ENCODE measurements around the gene SLC22A23.

DNA sequence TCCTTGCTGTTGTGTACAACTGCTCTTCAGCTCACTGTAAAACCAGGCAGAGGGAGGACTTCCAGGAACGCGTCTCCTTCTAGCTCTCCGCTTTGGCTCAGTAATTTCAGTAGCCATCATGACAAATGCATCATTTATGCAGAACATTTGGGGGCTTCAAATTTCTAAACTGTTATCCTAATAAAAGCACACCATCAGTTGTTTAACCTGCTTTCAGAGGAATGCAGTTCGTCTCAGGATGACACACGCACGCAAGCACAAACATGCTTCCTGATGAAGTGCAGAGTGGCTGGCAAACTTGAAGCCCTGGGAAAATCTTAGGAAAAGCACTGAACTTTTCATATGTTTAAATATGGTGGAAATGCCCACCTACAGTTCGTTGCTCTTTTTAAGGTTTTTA, 24.4 kb downstream of the SLC22A23 start:
- TF ChIP-seq, protein P1, sequence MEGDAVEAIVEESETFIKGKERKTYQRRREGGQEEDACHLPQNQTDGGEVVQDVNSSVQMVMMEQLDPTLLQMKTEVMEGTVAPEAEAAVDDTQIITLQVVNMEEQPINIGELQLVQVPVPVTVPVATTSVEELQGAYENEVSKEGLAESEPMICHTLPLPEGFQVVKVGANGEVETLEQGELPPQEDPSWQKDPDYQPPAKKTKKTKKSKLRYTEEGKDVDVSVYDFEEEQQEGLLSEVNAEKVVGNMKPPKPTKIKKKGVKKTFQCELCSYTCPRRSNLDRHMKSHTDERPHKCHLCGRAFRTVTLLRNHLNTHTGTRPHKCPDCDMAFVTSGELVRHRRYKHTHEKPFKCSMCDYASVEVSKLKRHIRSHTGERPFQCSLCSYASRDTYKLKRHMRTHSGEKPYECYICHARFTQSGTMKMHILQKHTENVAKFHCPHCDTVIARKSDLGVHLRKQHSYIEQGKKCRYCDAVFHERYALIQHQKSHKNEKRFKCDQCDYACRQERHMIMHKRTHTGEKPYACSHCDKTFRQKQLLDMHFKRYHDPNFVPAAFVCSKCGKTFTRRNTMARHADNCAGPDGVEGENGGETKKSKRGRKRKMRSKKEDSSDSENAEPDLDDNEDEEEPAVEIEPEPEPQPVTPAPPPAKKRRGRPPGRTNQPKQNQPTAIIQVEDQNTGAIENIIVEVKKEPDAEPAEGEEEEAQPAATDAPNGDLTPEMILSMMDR (IDR thresholded peaks at IDR 0.05; ENCODE audit: low read length): no peak
- TF ChIP-seq EZH2 (optimal IDR thresholded peaks at IDR 0.05; ENCODE audit: low read depth, low read length): no peak
- TF ChIP-seq EZH2phosphoT487 (IDR thresholded peaks at IDR 0.05; ENCODE audit: low read length): no peak

Measured in MM.1S (cell line).